HepG2 (cell line): ENCODE data around the gene ADAMTS17. TPM values are rescaled to one million over a fixed set of nuclear protein-coding genes. Genes with fewer than 3 reads are reported as not detected.

Experiments
- ATAC-seq: fragments of 200-7000 bp; cut with Tn5 transposase; 3 replicates; pipeline ENCODE4 v1.9.1; 2020; ENCODE audit warnings: mild to moderate bottlenecking, moderate library complexity
- BruUV-seq: library from RNA; stranded (reverse); fragments of 400-500 nt; replicated peaks from 2 replicates; lab custom pipeline; 2021; lab: Mats Ljungman, UMichigan
- CTCF ChIA-PET: fragments of 300-600 bp; formaldehyde crosslinking; extraction: SDS; loops from one replicate; lab custom pipeline; 2021; ENCODE audit warnings: low total read pairs, inconsistent platforms, low intra/inter-chr PET ratio; lab: Yijun Ruan, JAX
- POLR2A ChIA-PET: fragments of 350-600 bp; sonication (Branson Sonifier 250); formaldehyde crosslinking; loops from one replicate; lab custom pipeline; 2020; ENCODE audit warnings: antibody characterized with exemption, inconsistent platforms; lab: Yijun Ruan, JAX
- DNase-seq: peaks from one replicate; pipeline ENCODE4 v3.0.0-alpha.2; 2015; ENCODE audit warnings: low spot score
- FAIRE-seq: peaks from 3 replicates; lab custom pipeline; 2011; peaks lifted over from hg19 to GRCh38; lab: Jason Lieb, UNC
- H2AFZ ChIP-seq: one replicate; pipeline ENCODE4 v1.6.1; 2011; ENCODE audit warnings: low read length, inconsistent platforms
- H3K27ac ChIP-seq: fragments of 300-600 bp; 3 replicates; pipeline ENCODE4 v1.8.0; 2011; ENCODE audit warnings: mixed run types, mild to moderate bottlenecking, mixed read lengths, low read length, inconsistent platforms; ENCODE audit not compliant: insufficient read depth; ENCODE audit errors: extremely low read length
- H3K27me3 ChIP-seq, 2 experiments: fragments of 200-600 bp in 1 of 2; 2 replicates in 1 of 2; 3 replicates in 1 of 2; pipeline versions ENCODE4 v1.6.0 to v1.8.0; 2011; ENCODE audit warnings: low read length in 2 of 2, mild to moderate bottlenecking in 2 of 2, moderate library complexity in 2 of 2, inconsistent platforms in 1 of 2; ENCODE audit not compliant: insufficient read depth in 2 of 2, control insufficient read depth in 1 of 2
- H3K36me3 ChIP-seq, 2 experiments: fragments of 200-600 bp in 1 of 2; replicated peaks in 1 of 2; 2 replicates in 1 of 2; 3 replicates in 1 of 2; pipeline versions ENCODE4 v1.5.1 to v1.8.0; 2011; ENCODE audit warnings: low read length in 2 of 2, inconsistent platforms in 1 of 2; ENCODE audit not compliant: insufficient read depth in 2 of 2, control insufficient read depth in 1 of 2
- H3K4me1 ChIP-seq: 2 replicates; pipeline ENCODE4 v1.5.1; 2012; ENCODE audit warnings: low read length, inconsistent platforms; ENCODE audit not compliant: insufficient read depth
- H3K4me2 ChIP-seq: 2 replicates; pipeline ENCODE4 v1.6.0; 2011; ENCODE audit warnings: low read depth, low read length, inconsistent platforms
- H3K4me3 ChIP-seq, 3 experiments: fragments of 200-600 bp in 1 of 3; sonication (generic), shearing (Covaris generic) in 1 of 3; replicated peaks in 1 of 3; 2 replicates each; pipeline ENCODE4 v1.5.1; 2011 to 2016; ENCODE audit warnings: low read length in 3 of 3, inconsistent platforms in 2 of 3, low read depth in 2 of 3, mild to moderate bottlenecking in 2 of 3, control low read depth in 1 of 3, mixed read lengths in 1 of 3; ENCODE audit not compliant: insufficient read depth in 1 of 3
- H3K79me2 ChIP-seq: one replicate; pipeline ENCODE4 v1.6.1; 2011; ENCODE audit warnings: low read length, inconsistent platforms; ENCODE audit not compliant: insufficient read depth
- H3K9ac ChIP-seq: 2 replicates; pipeline ENCODE4 v1.6.0; 2011; ENCODE audit warnings: mild to moderate bottlenecking, low read depth, low read length, inconsistent platforms; ENCODE audit not compliant: insufficient read depth
- H3K9me3 ChIP-seq: 2 replicates; pipeline ENCODE4 v1.5.1; 2012; ENCODE audit warnings: mild to moderate bottlenecking, low read length
- H4K20me1 ChIP-seq: 2 replicates; pipeline ENCODE4 v1.6.0; 2011; ENCODE audit warnings: inconsistent platforms, mild to moderate bottlenecking, low read length, moderate library complexity; ENCODE audit not compliant: insufficient read depth
- IRX3 ChIP-seq: sonication (generic); formaldehyde crosslinking; IDR thresholded peaks from 2 replicates; pipeline ENCODE4 v1.8.1; 2023; ENCODE audit warnings: mild to moderate bottlenecking, low read depth, missing genetic modification reagents, borderline replicate concordance
- KLF11 ChIP-seq: IDR thresholded peaks from 2 replicates; pipeline ENCODE4 v1.6.1; 2016; ENCODE audit warnings: missing compliant biosample characterization
- MEIS1 ChIP-seq: sonication (generic); formaldehyde crosslinking; IDR thresholded peaks from 2 replicates; pipeline ENCODE4 v1.9.0; 2021; ENCODE audit warnings: mild to moderate bottlenecking, missing genetic modification reagents, moderate library complexity, borderline replicate concordance
- MIXL1 ChIP-seq: IDR thresholded peaks from 2 replicates; pipeline ENCODE4 v1.6.1; 2016
- MTF1 ChIP-seq: sonication (generic); formaldehyde crosslinking; IDR thresholded peaks from 2 replicates; pipeline ENCODE4 v1.5.0; 2020; ENCODE audit warnings: missing genetic modification reagents
- NCOA2 ChIP-seq: sonication (generic); formaldehyde crosslinking; IDR thresholded peaks from 2 replicates; pipeline ENCODE4 v1.8.0; 2022; ENCODE audit warnings: inconsistent platforms
- PHB2 ChIP-seq: fragments of 450-650 bp; IDR thresholded peaks from 2 replicates; pipeline ENCODE4 v1.6.1; 2018; ENCODE audit not compliant: partially characterized antibody
- SRSF9 ChIP-seq: fragments of 200-400 bp; formaldehyde crosslinking; IDR thresholded peaks from 2 replicates; pipeline ENCODE4 v1.6.1; 2018; ENCODE audit warnings: borderline replicate concordance, mild to moderate bottlenecking, low read depth, low read length; ENCODE audit not compliant: insufficient read depth, poor library complexity, severe bottlenecking
- ZBTB40 ChIP-seq, 2 experiments: fragments of 450-650 bp in 1 of 2; sonication (generic) in 1 of 2; formaldehyde crosslinking in 1 of 2; IDR thresholded peaks; 2 replicates each; pipeline versions ENCODE4 v1.6.1 to v1.8.0; 2016 to 2022; ENCODE audit warnings: antibody characterized with exemption in 1 of 2, mild to moderate bottlenecking in 1 of 2, missing genetic modification reagents in 1 of 2
- ZNF253 ChIP-seq: sonication (generic); formaldehyde crosslinking; IDR thresholded peaks from 2 replicates; pipeline ENCODE4 v1.8.0; 2022; ENCODE audit warnings: mild to moderate bottlenecking, missing genetic modification reagents, borderline replicate concordance
- ZNF513 ChIP-seq: sonication (generic); formaldehyde crosslinking; conservative IDR thresholded peaks from 2 replicates; pipeline ENCODE4 v1.5.0; 2020; ENCODE audit warnings: missing genetic modification reagents
- ZNF75D ChIP-seq: sonication (generic); formaldehyde crosslinking; IDR thresholded peaks from 2 replicates; pipeline ENCODE4 v1.8.1; 2023; ENCODE audit warnings: missing genetic modification reagents, mild to moderate bottlenecking, borderline replicate concordance
- WGBS: methylation state at CpG from one replicate; pipeline ENCODE4 v1.1.6; 2017; ENCODE audit warnings: low lambda C conversion rate; 5-methylcytosine and 5-hydroxymethylcytosine counted together
- in situ Hi-C: cut with HindIII; loops from 2 replicates; pipeline ENCODE4 v1.10.0; 2017; ENCODE audit warnings: low pct_unique_long_range_greater_than_20kb; ENCODE audit not compliant: extremely low pct_ligation_motif_present
- intact Hi-C: fragments of 100-400 bp; cut with micrococcal nuclease; formaldehyde crosslinking; loops from one replicate; pipeline ENCODE4 v1.10.0; 2022; ENCODE audit not compliant: unreplicated experiment
- polyA plus RNA-seq, 8 experiments: library from polyadenylated mRNA; depleted of rRNA in 3 of 8; stranded (reverse) in 7 of 8; unstranded in 1 of 8; fragments of >200 nt; fragmentation: Illumina TruSeq in 4 of 8; extraction: Trizol in 4 of 8; gene quantifications; 2 replicates each; pipeline versions ENCODE4 v1.2.1 to v1.2.3, GENCODE V29; 2011 to 2016; ENCODE audit warnings: low read depth in 4 of 8, missing spikeins in 1 of 8, mixed read lengths in 1 of 8; ENCODE audit not compliant: insufficient read depth in 1 of 8
- total RNA-seq, 5 experiments: library from RNA; depleted of rRNA; stranded (reverse); fragments of >200 nt; fragmentation: Illumina TruSeq; extraction: Trizol; gene quantifications; 2 replicates each; pipeline ENCODE4 v1.2.3, GENCODE V29; 2016; ENCODE audit warnings: low read depth in 1 of 5
- TF ChIP-seq, protein P1 (sequence below): sonication (generic); formaldehyde crosslinking; IDR thresholded peaks from 2 replicates; pipeline ENCODE4 v1.4.0; 2020; ENCODE audit warnings: missing genetic modification reagents, mild to moderate bottlenecking, borderline replicate concordance

Gene ADAMTS17
- total and polyA plus RNA-seq, 2 of the 13 experiments (the other 11 are each of a cell fraction or from before 2014, with no cell fraction given), result 0.02 to 0.04 TPM

GRCh38 chr15:100042558-100042957 is 299.2 kb downstream of the ADAMTS17 start:
- H3K27me3 ChIP-seq, result no peaks in the 10 kb centered on the region
- H3K9ac ChIP-seq, result no peak overlapping the region
- no peaks in the 10 kb centered on the region for H3K9me3 ChIP-seq
- H3K4me1 ChIP-seq, result 0 out of 2 replicates have a peak, but pooled peaks cover 6% of the 10 kb centered on the region
- no peak; the same call in 2 of the 3 replicates for ATAC-seq
- H3K4me2 ChIP-seq, result no peak overlapping the region
- H3K79me2 ChIP-seq, result no peaks in the 10 kb centered on the region
- H3K27ac ChIP-seq, result no peak overlapping the region
- in situ Hi-C loops, result no loop called here
- CTCF ChIA-PET, result no interaction called here
- H3K4me3 ChIP-seq, result no peak overlapping the region
- H4K20me1 ChIP-seq, result no peaks in the 10 kb centered on the region
- no peak for FAIRE-seq
- POLR2A ChIA-PET, result no interaction called here
- DNase-seq, result no peak
- intact Hi-C loops, result no loop called here
- BruUV-seq, result no TSS peak
- no peak overlapping the region for H2AFZ ChIP-seq
- 67% methylated on average over 5 of the region's 5 CpGs for WGBS
- no peak for TF ChIP-seq MTF1 (CRISPR knock-in tag)
- no peak for TF ChIP-seq MIXL1 (CRISPR knock-in tag)
- no peak for TF ChIP-seq ZNF513
- TF ChIP-seq ZBTB40 (IDR thresholded peaks at IDR 0.05), result no peak
- TF ChIP-seq ZBTB40 (CRISPR knock-in tag; IDR thresholded peaks at IDR 0.05), result no peak
- TF ChIP-seq ZNF253 (CRISPR knock-in tag), result no peak
- TF ChIP-seq IRX3 (CRISPR knock-in tag), result no peak
- no peak for TF ChIP-seq PHB2
- no peak for TF ChIP-seq ZNF75D
- no peak for TF ChIP-seq KLF11
- no peak for TF ChIP-seq MEIS1 (CRISPR knock-in tag)
- no peak for TF ChIP-seq SRSF9
- TF ChIP-seq NCOA2, result no peak
- TF ChIP-seq, protein P1, sequence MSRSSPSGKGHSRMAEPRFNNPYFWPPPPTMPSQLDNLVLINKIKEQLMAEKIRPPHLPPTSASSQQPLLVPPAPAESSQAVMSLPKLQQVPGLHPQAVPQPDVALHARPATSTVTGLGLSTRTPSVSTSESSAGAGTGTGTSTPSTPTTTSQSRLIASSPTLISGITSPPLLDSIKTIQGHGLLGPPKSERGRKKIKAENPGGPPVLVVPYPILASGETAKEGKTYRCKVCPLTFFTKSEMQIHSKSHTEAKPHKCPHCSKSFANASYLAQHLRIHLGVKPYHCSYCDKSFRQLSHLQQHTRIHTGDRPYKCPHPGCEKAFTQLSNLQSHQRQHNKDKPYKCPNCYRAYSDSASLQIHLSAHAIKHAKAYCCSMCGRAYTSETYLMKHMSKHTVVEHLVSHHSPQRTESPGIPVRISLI, result no peak
- TF ChIP-seq, all 625 proteins: peak for 0
- H3K36me3 ChIP-seq, result no peaks in the 10 kb centered on the region
